PC-9 (cell line): ENCODE data around the gene GLP1R. TPM values are rescaled to one million over a fixed set of nuclear protein-coding genes. Genes with fewer than 3 reads are reported as not detected.

Experiments used
- BruUV-seq: library from RNA; stranded (reverse); fragments of 400-500 nt; replicated peaks from 2 replicates; lab custom pipeline; 2021; lab: Mats Ljungman, UMichigan
- CTCF ChIA-PET: fragments of 300-600 bp; sonication (Branson Sonifier 250); formaldehyde crosslinking; loops from one replicate; lab custom pipeline; 2022; ENCODE audit warnings: antibody characterized with exemption; lab: Charles Lee
- POLR2A ChIA-PET: fragments of 300-600 bp; sonication (Branson Sonifier 250); formaldehyde crosslinking; loops from one replicate; lab custom pipeline; 2022; ENCODE audit warnings: antibody characterized with exemption; ENCODE audit not compliant: unreplicated experiment; lab: Charles Lee
- DNase-seq, 2 experiments: peaks; one replicate each; pipeline versions ENCODE4 v3.0.0 to v3.0.0-alpha.2; 2015 to 2022; ENCODE audit warnings: mixed read lengths in 1 of 2
- H2AFZ ChIP-seq: fragments of 200-600 bp; sonication (generic); 2 replicates; pipeline ENCODE4 v1.8.1; 2017; ENCODE audit warnings: antibody characterized with exemption
- H3F3A ChIP-seq: fragments of 200-600 bp; sonication (generic); 2 replicates; pipeline ENCODE4 v1.8.1; 2017; ENCODE audit warnings: antibody characterized with exemption, mild to moderate bottlenecking, low read depth; ENCODE audit not compliant: insufficient read depth
- H3K27ac ChIP-seq: fragments of 200-600 bp; sonication (generic); 2 replicates; pipeline ENCODE4 v1.6.1; 2016; ENCODE audit warnings: mixed run types
- H3K27me3 ChIP-seq: fragments of 200-600 bp; sonication (generic); 2 replicates; pipeline ENCODE4 v1.6.1; 2016; ENCODE audit warnings: low read depth, mixed run types; ENCODE audit not compliant: insufficient read depth
- H3K36me3 ChIP-seq: fragments of 200-600 bp; sonication (generic); 2 replicates; pipeline ENCODE4 v1.6.1; 2016; ENCODE audit warnings: low read depth, mixed run types
- H3K4me1 ChIP-seq: fragments of 200-600 bp; sonication (generic); replicated peaks from 2 replicates; pipeline ENCODE4 v1.6.1; 2016; ENCODE audit warnings: mixed run types; ENCODE audit not compliant: insufficient read depth
- H3K4me2 ChIP-seq: fragments of 200-600 bp; sonication (generic); 2 replicates; pipeline ENCODE4 v1.6.1; 2017; ENCODE audit warnings: mixed run types
- H3K4me3 ChIP-seq: fragments of 200-600 bp; sonication (generic); 2 replicates; pipeline ENCODE4 v1.6.1; 2016; ENCODE audit warnings: mixed run types
- H3K79me2 ChIP-seq: fragments of 200-600 bp; sonication (generic); 2 replicates; pipeline ENCODE4 v1.6.1; 2017; ENCODE audit warnings: low read depth, mixed run types
- H3K9me2 ChIP-seq: fragments of 200-600 bp; sonication (generic); 2 replicates; pipeline ENCODE4 v1.8.1; 2017; ENCODE audit warnings: mild to moderate bottlenecking; ENCODE audit not compliant: insufficient read depth
- H3K9me3 ChIP-seq: fragments of 200-600 bp; sonication (generic); 2 replicates; pipeline ENCODE4 v1.8.1; 2016; ENCODE audit warnings: low read depth; ENCODE audit not compliant: insufficient read depth
- H4K20me1 ChIP-seq: fragments of 200-600 bp; sonication (generic); 2 replicates; pipeline ENCODE4 v1.8.1; 2017; ENCODE audit not compliant: insufficient read depth
- CTCF ChIP-seq: fragments of 200-600 bp; sonication (generic); conservative IDR thresholded peaks from 2 replicates; pipeline ENCODE4 v1.6.1; 2017; ENCODE audit warnings: mixed run types, antibody characterized with exemption, mild to moderate bottlenecking, moderate library complexity
- EZH2 ChIP-seq: fragments of 200-600 bp; sonication (generic); IDR thresholded peaks from 2 replicates; pipeline ENCODE4 v1.8.0; 2017; ENCODE audit warnings: antibody characterized with exemption, low read depth
- intact Hi-C: fragments of 100-400 bp; cut with micrococcal nuclease; formaldehyde crosslinking; loops from one replicate; pipeline ENCODE4 v1.10.0; 2022; ENCODE audit not compliant: unreplicated experiment
- total RNA-seq: library from RNA; stranded (reverse); gene quantifications from 2 replicates; pipeline ENCODE4 v1.2.3, GENCODE V29; 2021

Gene GLP1R
- total RNA-seq, 1 experiment from 2014 or later, result not detected

GRCh38 chr6:39035681-39036080, 12.9 kb upstream of the GLP1R start:
- H3K27ac ChIP-seq, result no peak overlapping the region
- H3K4me2 ChIP-seq, result no peak overlapping the region
- DNase-seq, result no peak
- BruUV-seq, result no TSS peak
- intact Hi-C loops, result no loop called here
- no peaks in the 10 kb centered on the region for H3K79me2 ChIP-seq
- H3F3A ChIP-seq, result no peaks in the 10 kb centered on the region
- H3K9me3 ChIP-seq, result no peaks in the 10 kb centered on the region
- ChIA-PET POLR2A (no interaction called here), CTCF (no interaction called here)
- H3K4me3 ChIP-seq, result no peak overlapping the region
- H3K4me1 ChIP-seq, result no peaks in the 10 kb centered on the region
- peaks cover 93% of the 10 kb centered on the region for H3K27me3 ChIP-seq
- no peaks in the 10 kb centered on the region for H4K20me1 ChIP-seq
- H3K36me3 ChIP-seq, result no peaks in the 10 kb centered on the region
- H2AFZ ChIP-seq, result no peak overlapping the region
- no peaks in the 10 kb centered on the region for H3K9me2 ChIP-seq
- TF ChIP-seq EZH2 (no peak), CTCF (no peak)

- intact Hi-C loops, result no loop called here
- H3K27me3 ChIP-seq, result peaks cover 93% of the 10 kb centered on the region
- no peak overlapping the region for H3K4me3 ChIP-seq
Measured at GRCh38 chr6:39037082-39037508, 11.5 kb upstream of the GLP1R start.

GRCh38 chr6:39037707-39038106, 10.9 kb upstream of the GLP1R start:
- Histone ChIP-seq H3K4me2 (no peak overlapping the region), H3K9me3 (no peaks in the 10 kb centered on the region), H3K79me2 (no peaks in the 10 kb centered on the region), H3K36me3 (no peaks in the 10 kb centered on the region), H3K9me2 (no peaks in the 10 kb centered on the region), H3K27ac (no peak overlapping the region), H3F3A (no peaks in the 10 kb centered on the region), H3K4me1 (no peaks in the 10 kb centered on the region), H3K4me3 (no peak overlapping the region), H3K27me3 (peaks cover 98% of the 10 kb centered on the region), H4K20me1 (no peaks in the 10 kb centered on the region), H2AFZ (no peak overlapping the region)
- intact Hi-C loops, result no loop called here
- ChIA-PET CTCF (no interaction called here), POLR2A (no interaction called here)
- no TSS peak for BruUV-seq
- TF ChIP-seq CTCF (no peak), EZH2 (no peak)
- DNase-seq, result no peak

More at GRCh38 chr6:39037082-39037508, 11.5 kb upstream of the GLP1R start:
- no peaks in the 10 kb centered on the region for H4K20me1 ChIP-seq
- no peak overlapping the region for H3K27ac ChIP-seq
- DNase-seq, result no peak
- no peak for TF ChIP-seq EZH2
- TF ChIP-seq CTCF, result no peak
- CTCF ChIA-PET, result no interaction called here
- no peaks in the 10 kb centered on the region for H3K4me1 ChIP-seq
- no TSS peak for BruUV-seq
- POLR2A ChIA-PET, result no interaction called here
- H2AFZ ChIP-seq, result no peak overlapping the region
- no peaks in the 10 kb centered on the region for H3F3A ChIP-seq
- no peak overlapping the region for H3K4me2 ChIP-seq
- H3K9me3 ChIP-seq, result no peaks in the 10 kb centered on the region
- no peaks in the 10 kb centered on the region for H3K36me3 ChIP-seq
- no peaks in the 10 kb centered on the region for H3K79me2 ChIP-seq
- H3K9me2 ChIP-seq, result no peaks in the 10 kb centered on the region
